Kidney (tissue), 14 donors: ENCODE results near the gene RHEB. TPM values are rescaled to one million over a fixed set of nuclear protein-coding genes. Genes with fewer than 3 reads are reported as not detected.
A peak's percentile ranks its signal among the peaks of the same experiment; 100 is the strongest.

Source experiments
- DNase-seq, 5 donors: peaks; one replicate each; pipeline ENCODE4 v3.0.0-alpha.2; 2013 to 2020
- FAIRE-seq: peaks from 2 replicates; lab custom pipeline; 2012; peaks lifted over from hg19 to GRCh38; lab: Jason Lieb, UNC
- H3K27ac ChIP-seq, 2 donors: one replicate each; pipeline ENCODE4 v1.7.0; 2013; ENCODE audit warnings: low read depth in 2 of 2, low read length in 2 of 2, inconsistent platforms in 1 of 2
- H3K27me3 ChIP-seq: one replicate; pipeline ENCODE4 v1.7.1; 2013; ENCODE audit warnings: low read length, inconsistent platforms; ENCODE audit not compliant: control insufficient read depth, insufficient read depth
- H3K36me3 ChIP-seq, 3 donors: one replicate each; pipeline versions ENCODE4 v1.7.0 to v1.7.1; 2013; ENCODE audit warnings: low read length in 3 of 3, control low read depth in 1 of 3, inconsistent platforms in 1 of 3; ENCODE audit not compliant: insufficient read depth in 3 of 3, control insufficient read depth in 2 of 3
- H3K4me1 ChIP-seq, 3 donors: one replicate each; pipeline versions ENCODE4 v1.7.0 to v1.7.1; 2013; ENCODE audit warnings: low read length in 3 of 3, inconsistent platforms in 1 of 3, low read depth in 1 of 3; ENCODE audit not compliant: control insufficient read depth in 2 of 3, insufficient read depth in 2 of 3
- H3K4me3 ChIP-seq, 3 donors: one replicate each; pipeline versions ENCODE4 v1.7.0 to v1.8.1; 2013; ENCODE audit warnings: low read length in 3 of 3, control low read depth in 1 of 3, inconsistent platforms in 1 of 3
- H3K9ac ChIP-seq, 3 donors: one replicate each; pipeline versions ENCODE4 v1.7.0 to v1.7.1; 2013; ENCODE audit warnings: low read length in 3 of 3, control low read depth in 1 of 3, inconsistent platforms in 1 of 3
- H3K9me3 ChIP-seq, 3 donors: one replicate each; pipeline versions ENCODE4 v1.7.0 to v1.7.1; 2013; ENCODE audit warnings: low read length in 3 of 3, control low read depth in 1 of 3, inconsistent platforms in 1 of 3; ENCODE audit not compliant: control insufficient read depth in 2 of 3, insufficient read depth in 1 of 3
- intact Hi-C: fragments of 100-400 bp; cut with DNase I; formaldehyde crosslinking; loops from one replicate; pipeline ENCODE4 v1.11.1; 2022
- polyA plus RNA-seq: library from polyadenylated mRNA; stranded (reverse); fragments of 350-450 nt; fragmentation: Illumina TruSeq; extraction: RNeasy Lipid Tissue Mini Kit (QIAGEN cat#74804); gene quantifications from one replicate; pipeline ENCODE4 v1.2.3, GENCODE V29; 2014; ENCODE audit warnings: low read depth, low replicate concordance; ENCODE audit not compliant: insufficient read depth
- total RNA-seq: library from RNA; stranded (reverse); fragmentation: NEBNext Ultra II Directional; extraction: Animal tissue kit (Norgen Biotek cat#: 25700); gene quantifications from one replicate; pipeline ENCODE4 v1.2.1, GENCODE V29; 2021
- TF ChIP-seq, protein P1 (sequence below): IDR thresholded peaks from 3 replicates; pipeline ENCODE4 v1.5.1; 2012; ENCODE audit warnings: mild to moderate bottlenecking, moderate library complexity, borderline replicate concordance; ENCODE audit not compliant: insufficient read depth; ENCODE audit errors: extremely low read depth
- donor health status: control.
- donor health status: control.
- donor health status: control.
- donor health status: control.
- donor health status: control.
- donor health status: DM: yes; HTN: yes; CAD: no.
- donor health status: Normal renal cell carcinoma (clear cell type).

The RHEB gene
- total and polyA plus RNA-seq, 2 donors from 2014 or later: 92.7 to 123 TPM

DNA sequence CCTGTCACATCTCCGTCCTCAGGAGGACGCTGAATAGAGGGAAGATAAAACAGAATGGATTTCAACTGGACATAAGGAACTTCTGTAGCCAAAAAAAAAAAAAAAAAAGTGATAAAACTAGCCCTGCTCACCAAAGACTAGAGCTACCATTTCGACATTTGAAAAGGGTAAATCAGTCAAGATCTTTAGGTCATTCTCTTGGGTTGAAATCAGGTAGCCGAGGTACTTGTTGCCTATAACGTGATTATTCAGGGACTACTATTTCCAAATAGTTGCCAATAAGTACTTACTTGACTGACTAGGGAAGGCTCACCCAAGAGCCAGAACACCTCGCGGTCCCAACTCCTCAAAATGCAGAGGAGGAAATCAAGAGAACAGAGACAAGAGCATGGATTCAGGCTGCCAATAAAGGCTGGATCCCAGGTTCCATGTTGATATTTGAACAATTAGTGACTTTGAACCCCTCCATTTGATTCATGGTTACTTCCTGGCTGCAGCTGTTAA, 2.0 kb downstream of the RHEB start:
- TF ChIP-seq, protein P1, sequence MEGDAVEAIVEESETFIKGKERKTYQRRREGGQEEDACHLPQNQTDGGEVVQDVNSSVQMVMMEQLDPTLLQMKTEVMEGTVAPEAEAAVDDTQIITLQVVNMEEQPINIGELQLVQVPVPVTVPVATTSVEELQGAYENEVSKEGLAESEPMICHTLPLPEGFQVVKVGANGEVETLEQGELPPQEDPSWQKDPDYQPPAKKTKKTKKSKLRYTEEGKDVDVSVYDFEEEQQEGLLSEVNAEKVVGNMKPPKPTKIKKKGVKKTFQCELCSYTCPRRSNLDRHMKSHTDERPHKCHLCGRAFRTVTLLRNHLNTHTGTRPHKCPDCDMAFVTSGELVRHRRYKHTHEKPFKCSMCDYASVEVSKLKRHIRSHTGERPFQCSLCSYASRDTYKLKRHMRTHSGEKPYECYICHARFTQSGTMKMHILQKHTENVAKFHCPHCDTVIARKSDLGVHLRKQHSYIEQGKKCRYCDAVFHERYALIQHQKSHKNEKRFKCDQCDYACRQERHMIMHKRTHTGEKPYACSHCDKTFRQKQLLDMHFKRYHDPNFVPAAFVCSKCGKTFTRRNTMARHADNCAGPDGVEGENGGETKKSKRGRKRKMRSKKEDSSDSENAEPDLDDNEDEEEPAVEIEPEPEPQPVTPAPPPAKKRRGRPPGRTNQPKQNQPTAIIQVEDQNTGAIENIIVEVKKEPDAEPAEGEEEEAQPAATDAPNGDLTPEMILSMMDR: no peak
- Histone ChIP-seq H3K27ac (peak overlapping the region in 1 of 2 donors; percentile 29), H3K4me3 (peak overlapping the region; percentile 79 to 94 (median 90)), H3K9ac (peak overlapping the region; percentile 50 to 96 (median 95)), H3K36me3 (no peaks in the 10 kb centered on the region), H3K9me3 (no peaks in the 10 kb centered on the region), H3K27me3 (no peaks in the 10 kb centered on the region), H3K4me1 (peaks cover 0 to 14% (median 8%) of the 10 kb centered on the region in 3 donors)
- intact Hi-C loops: no loop called here
- no peak for DNase-seq
- no peak for FAIRE-seq

DNA sequence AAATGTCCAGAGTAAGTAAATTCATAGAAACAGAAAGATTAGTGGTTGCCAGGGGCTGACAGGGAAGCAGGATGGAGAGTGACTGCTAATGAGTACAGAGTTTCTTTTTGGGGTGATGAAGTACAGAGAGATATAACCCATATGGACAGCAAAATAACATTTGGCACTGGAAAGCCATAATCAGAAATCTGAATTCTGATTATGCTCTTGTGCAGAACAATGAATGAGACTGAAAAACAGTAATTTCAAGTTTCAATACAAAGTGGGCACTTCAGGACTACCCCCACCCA, 4.5 kb downstream of the RHEB start:
- Histone ChIP-seq H3K36me3 (no peaks in the 10 kb centered on the region), H3K4me3 (no peak overlapping the region), H3K27ac (no peak overlapping the region), H3K9ac (no peak overlapping the region), H3K9me3 (no peaks in the 10 kb centered on the region), H3K4me1 (peaks cover 0 to 14% (median 8%) of the 10 kb centered on the region in 3 donors), H3K27me3 (no peaks in the 10 kb centered on the region)
- FAIRE-seq (no peak), DNase-seq (no peak)
- intact Hi-C loops: no loop called here
- TF ChIP-seq, protein P1: no peak

DNA sequence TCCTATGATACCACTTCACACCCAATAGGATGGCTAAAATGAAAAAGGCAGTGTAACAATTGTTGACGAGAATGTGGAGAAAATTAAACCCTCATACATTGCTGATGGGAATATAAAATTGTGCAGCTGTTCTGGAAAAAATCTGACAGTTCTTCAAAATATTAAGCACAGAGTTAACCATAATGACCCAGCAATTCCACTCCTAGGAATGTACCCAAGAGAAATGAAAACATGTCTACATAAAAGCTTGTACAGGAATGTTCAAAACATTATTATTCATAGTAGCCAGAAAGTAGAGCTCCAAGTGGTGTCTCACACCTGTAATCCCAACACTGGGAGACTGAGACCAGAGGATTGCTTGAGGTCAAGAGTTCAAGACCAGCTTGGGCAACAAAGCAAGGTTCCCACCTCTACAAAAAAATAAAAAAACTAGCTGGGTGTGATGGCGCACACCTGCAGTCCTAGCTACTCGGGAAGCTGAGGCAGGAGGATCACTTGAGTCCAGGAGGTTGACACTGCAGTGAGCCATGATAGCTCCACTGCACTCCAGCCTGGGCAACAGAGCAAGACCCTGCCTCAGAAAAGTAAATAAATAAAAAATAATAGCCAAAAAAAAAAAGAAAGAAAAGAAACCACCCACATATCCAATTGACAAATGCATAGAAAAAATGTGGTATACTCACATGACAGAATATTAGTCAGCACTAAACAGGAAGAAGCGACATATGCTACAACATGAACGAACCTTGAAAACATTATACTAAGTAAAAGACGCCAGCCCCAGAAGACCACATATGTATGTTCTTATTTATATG, 5.0 kb downstream of the RHEB start:
- H3K36me3 ChIP-seq: no peaks in the 10 kb centered on the region
- no peak overlapping the region for H3K4me3 ChIP-seq
- no peak for FAIRE-seq
- DNase-seq: no peak
- H3K9ac ChIP-seq: no peak overlapping the region
- TF ChIP-seq, protein P1: no peak
- intact Hi-C loops: no loop called here
- no peak overlapping the region for H3K27ac ChIP-seq
- H3K9me3 ChIP-seq: no peaks in the 10 kb centered on the region
- H3K4me1 ChIP-seq: peaks cover 0 to 14% (median 8%) of the 10 kb centered on the region in 3 donors
- no peaks in the 10 kb centered on the region for H3K27me3 ChIP-seq
